HG02678 (cell line): ENCODE measurements around the gene BCL2L14.

Experiments
- ATAC-seq: cut with Tn5 transposase; IDR thresholded peaks from one replicate; pipeline ENCODE4 v1.9.1; 2021; ENCODE audit warnings: mild to moderate bottlenecking, moderate library complexity; ENCODE audit not compliant: unreplicated experiment

The BCL2L14 gene

DNA sequence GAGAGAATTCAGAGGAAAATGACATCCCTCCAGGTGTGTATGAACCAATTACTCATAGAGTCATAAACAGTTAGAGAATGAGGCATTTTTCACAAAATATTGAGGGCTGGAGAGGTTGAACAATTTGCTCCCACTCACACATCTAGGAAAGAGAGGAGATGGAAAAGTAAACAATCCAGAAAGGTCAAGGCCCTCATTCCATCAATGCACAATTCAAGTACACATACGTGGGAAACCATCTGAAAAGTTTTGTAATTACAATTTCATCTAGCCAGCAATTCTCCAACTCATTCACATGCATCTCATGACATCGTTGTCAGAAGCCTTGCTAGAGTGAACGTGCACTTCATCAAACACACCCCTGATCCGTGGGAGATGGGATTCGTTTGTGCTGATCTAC lies 15.7 kb upstream of the BCL2L14 start:
- ATAC-seq = no peak

DNA sequence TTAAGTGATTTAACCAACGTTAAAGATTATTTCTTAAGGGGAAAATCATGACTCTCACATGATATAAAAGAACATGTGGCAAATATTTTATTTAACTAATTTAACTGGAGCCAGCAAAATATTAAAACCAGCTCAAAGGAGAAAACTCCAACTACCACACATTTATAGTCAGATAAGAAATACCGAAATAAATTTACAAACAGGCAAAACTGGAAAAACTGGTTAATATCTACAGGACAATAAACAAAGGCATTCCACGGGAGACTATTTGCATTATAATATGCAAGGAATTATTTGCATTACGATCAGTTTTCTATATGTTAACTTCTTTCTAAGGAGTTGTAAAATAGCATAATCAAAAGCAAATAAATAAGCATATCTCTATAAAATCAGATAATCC lies 13.8 kb upstream of the BCL2L14 start:
- ATAC-seq = no peak

DNA sequence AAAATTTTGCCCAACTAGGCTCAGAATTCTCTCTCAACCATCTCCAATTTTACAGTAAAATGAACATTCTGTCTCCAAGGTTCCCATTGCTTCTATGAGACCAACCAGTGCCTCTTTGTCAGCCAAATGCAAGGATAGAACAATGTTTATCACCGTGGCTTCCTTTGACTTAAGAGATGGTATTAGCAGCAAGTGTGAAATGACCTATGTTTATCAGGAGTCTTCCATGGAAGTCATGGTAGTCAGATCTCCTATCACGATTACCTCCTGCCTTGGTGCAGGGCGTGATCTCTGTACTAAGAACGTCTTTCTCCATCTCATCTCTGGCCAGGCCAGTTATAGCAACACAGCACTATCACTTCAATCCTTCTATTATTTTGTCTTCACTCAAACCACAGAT lies 6.1 kb upstream of the BCL2L14 start:
- no peak for ATAC-seq

DNA sequence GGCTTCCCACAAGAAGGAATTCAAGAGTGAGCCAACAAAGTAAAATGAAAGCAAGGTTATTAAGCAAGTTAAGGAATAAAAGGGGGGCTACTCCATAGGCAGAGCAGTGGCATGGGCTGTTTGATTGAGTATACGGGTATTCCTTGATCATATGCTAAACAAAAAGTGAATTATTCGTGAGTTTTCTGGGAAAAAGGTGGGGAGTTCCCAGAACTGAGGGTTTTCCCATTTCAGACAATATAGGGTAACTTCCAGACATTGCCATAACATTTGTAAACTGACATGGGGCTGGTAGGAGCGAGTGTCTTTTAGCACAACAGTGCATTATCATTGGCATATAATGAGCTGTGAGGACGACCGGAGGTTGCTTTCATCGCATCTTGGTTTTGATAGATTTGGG lies 2.0 kb upstream of the BCL2L14 start:
- no peak for ATAC-seq

DNA sequence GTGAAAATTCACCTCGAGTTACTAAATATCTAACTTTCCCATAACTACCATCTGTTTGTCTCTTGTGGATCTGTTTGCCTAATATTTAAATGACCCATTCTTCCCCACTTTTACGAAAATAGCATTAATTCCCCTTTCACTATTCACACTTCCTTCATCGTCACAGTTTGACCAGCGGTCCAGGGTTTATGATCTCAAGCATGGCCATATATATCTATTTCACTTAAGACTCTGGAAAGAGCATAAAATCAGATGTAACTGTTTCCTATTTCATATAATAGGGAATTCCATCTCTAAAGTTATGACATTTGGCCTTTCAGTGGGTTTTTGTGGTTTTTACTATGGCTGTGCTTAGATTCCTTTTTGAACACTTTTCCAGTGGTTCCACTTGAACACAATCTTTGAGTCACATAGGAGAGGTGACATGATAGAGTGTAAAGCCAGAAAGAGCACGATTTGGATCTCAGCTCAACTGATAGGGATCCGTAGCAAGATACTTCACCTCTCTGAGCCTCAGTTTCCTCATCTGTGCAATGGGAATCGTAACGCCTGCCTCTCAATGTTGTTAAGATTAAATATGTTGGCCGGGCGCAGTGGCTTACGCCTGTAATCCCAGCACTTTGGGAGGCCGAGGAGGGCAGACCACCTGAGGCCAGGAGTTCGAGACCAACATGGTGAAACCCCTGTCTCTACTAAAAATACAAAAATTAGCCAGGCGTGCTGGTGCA lies 754 bp upstream of the BCL2L14 start:
- no peak for ATAC-seq

DNA sequence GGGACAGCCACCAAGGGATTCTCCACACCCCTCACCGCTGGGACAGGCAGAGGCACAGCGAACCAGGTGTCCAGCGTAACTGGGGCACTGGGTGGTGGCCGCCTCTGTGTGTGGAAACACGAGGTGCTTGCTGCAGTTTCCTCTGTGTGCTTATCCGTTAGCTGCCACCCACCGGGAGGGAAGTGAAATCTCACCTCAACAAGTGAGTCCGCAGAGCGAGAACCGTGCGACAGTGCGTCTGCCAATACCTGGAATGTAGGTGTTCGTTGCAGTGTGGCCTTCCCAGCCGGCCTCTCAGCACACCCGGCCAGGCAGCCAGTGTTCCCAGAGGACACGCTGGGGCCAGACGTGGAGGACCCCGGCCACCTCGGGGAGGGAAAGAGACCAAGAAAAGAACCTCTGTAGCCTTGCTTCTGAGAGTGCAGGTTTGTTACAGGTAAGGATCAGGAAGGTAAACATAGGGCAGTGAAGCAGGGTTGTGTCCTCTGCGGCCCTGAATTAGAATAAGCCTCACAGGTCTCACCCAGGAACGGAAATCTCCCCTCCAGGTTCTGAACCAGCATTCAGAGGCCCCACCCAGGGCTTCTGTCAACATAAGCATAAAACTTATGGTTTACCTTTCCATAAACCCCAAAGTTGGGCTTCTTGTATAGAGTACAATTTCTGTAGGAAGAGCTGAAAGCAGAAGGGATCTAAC lies 1.5 kb downstream of the BCL2L14 start:
- ATAC-seq = no peak

DNA sequence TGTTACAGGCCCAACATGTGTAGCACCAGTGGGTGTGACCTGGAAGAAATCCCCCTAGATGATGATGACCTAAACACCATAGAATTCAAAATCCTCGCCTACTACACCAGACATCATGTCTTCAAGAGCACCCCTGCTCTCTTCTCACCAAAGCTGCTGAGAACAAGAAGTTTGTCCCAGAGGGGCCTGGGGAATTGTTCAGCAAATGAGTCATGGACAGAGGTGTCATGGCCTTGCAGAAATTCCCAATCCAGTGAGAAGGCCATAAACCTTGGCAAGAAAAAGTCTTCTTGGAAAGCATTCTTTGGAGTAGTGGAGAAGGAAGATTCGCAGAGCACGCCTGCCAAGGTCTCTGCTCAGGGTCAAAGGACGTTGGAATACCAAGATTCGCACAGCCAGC lies 8.6 kb downstream of the BCL2L14 start:
- no peak for ATAC-seq

DNA sequence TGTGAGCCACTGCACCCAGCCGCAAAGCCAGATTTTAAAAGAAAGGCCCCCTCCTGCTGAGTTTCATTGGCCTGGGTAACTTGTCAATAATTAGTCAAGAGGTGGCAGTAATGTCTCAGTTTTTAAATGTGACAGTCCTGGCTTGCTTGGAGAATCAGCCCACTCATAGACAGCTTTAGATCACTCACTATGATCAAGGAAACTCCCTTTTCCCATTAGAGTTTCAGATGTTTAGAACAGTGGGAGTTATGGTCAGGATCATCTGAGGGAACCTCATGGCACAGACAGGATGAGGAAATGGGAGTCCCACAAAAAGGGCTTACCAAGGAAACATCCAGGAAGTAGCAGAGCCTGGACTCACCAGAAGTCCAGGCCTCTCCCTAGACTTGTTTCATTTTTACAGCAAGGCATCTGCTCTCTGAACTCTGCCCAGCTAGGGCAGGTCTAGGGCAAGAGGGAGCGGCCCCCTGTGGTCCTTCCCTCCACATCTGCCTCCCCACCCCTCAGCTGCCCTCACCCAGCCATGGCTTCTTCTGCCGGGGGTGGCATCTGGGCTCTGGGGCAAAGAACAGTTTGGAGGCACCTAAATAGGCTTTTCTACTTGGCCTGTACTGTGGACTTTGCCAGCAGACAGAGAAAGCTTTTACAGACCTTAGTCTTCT lies 11.2 kb downstream of the BCL2L14 start:
- ATAC-seq = no peak

DNA sequence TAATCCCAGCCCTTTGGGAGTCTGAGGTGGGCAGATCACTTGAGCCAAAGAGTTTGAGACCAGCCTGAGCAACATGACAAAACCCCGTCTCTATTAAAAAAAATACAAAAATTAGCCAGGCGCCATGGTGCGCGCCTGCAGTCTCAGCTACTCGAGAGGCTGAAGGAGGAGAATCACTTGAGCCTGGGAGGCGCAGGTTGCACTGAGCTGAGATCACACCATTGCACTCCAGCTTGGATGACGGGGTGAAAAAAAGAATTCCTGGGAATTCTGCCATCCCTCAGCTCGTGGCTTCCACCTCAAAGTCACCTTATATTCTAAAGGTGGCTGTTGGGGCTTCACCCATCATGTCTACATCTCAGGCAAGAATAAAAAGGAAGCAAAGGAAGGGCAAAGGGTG lies 12.9 kb downstream of the BCL2L14 start:
- ATAC-seq = no peak

DNA sequence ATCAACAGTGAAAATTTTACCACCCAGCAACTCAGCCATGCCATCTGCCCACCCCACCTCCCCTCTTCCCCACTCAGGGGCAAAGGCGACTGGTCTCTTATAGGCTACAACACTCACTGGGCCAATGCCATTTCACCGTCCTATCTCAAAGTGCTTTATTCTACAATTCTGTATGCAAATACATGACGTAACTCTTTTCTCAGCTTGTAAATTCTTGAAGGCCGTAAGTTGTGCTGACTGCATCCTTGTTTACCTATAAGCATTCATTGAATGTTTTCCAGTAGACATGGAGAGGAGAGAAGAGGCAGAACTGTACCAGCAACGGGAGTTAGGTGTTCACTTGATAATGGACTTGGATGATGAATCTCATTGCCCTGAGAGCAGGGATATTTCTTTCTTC lies 15.6 kb downstream of the BCL2L14 start:
- no peak for ATAC-seq

DNA sequence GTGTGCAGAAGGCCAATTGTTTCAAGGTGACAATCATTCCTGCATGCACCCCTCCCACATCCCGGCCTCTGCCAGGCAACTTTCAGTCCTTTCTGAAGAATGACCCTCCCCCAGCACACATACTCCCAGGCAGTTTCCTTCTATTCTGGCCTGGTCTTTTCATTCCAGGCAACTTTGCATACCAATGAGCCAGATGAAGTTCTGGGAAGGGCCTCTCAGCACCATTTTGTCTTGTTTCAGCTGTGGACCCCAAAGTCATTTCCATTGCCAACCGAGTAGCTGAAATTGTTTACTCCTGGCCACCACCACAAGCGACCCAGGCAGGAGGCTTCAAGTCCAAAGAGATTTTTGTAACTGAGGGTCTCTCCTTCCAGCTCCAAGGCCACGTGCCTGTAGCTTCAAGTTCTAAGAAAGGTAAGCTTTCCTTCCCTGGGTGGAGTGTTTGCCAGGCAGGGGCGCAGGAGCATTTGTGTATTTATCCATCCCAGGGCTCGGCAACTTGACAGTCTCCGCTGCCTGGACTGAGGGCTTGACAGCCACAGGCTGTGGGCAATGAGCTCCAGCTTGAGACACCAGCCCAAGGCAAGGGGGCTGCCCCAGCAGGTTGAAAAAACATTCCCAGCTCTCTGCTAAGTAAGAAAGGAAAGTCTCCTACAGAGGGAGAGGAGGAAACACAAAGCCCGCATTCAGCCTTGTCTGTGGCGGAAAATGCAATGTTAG lies 16.4 kb downstream of the BCL2L14 start:
- no peak for ATAC-seq

DNA sequence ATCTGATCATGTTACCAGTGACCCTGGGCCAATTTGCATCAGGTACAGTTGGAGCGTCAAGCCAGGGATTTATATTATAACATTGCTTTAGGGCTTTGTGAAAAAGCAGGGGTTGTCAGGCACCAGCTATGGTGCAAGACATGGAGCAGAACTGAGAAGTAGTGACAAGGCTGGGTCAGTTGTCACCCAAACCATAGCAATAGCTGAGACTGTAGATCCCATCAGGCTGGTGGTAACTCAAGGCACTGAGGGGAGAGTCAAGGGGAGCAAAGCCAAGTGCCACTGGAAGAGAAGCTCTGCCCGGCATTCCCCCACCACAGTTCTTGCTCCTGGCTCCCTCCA lies 16.9 kb downstream of the BCL2L14 start:
- ATAC-seq = no peak

DNA sequence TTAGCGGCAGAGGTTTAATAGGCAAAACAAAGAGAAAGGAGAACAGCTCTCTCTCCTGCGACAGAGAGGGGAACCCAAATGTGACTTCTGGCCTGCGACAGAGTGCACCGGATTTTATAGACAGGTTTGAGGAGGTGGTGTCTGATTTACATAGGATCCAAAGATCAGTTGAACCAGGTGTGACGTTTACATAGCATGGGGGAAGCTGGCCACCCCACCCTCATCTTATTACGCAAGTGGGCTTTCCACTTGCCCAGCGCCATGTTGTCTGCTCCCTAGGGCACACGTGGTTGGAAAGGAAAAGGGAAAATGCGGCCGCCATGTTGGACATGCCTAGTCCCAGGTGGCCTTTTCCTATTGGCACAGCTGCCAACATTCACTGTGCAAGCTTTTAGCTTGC lies 17.4 kb downstream of the BCL2L14 start:
- ATAC-seq = no peak

DNA sequence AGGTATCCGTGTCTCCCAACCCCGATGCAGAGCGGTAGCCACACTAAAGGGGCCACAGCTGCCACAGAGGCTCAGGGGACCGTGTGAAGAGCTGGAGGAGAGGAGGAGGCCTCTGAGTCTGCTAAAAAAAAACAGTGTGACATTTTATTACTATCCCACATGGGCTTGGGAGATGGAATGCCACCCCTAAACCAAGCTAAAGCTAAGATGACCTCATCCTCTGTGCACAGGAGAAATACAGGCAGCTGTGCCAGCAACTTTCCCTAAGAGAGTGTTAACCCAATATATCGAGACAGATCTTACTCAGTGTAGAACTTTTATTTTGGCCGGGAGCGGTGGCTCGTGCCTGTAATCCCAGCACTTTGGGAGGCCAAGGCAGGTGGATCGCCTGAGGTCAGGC lies 18.0 kb downstream of the BCL2L14 start:
- no peak for ATAC-seq

DNA sequence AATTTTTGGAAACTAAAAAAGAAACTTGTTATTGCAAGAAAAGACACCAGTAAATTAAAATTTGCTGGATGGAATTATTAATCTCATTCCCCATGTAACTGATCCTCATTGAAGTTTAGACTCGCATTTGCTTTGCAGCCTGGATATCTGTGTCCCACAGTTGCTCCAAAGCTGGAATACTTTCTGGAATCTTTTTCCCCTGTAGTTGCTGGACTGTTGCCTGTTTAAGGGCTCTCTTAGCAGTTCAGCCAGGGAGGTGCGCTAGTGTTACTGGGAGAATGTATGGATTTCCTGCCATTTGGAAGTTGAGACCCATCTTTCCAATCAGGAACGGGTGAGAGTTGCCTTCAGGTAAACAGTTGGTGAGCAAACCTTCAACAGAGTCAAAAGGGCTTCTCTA lies 20.3 kb downstream of the BCL2L14 start:
- ATAC-seq = no peak

DNA sequence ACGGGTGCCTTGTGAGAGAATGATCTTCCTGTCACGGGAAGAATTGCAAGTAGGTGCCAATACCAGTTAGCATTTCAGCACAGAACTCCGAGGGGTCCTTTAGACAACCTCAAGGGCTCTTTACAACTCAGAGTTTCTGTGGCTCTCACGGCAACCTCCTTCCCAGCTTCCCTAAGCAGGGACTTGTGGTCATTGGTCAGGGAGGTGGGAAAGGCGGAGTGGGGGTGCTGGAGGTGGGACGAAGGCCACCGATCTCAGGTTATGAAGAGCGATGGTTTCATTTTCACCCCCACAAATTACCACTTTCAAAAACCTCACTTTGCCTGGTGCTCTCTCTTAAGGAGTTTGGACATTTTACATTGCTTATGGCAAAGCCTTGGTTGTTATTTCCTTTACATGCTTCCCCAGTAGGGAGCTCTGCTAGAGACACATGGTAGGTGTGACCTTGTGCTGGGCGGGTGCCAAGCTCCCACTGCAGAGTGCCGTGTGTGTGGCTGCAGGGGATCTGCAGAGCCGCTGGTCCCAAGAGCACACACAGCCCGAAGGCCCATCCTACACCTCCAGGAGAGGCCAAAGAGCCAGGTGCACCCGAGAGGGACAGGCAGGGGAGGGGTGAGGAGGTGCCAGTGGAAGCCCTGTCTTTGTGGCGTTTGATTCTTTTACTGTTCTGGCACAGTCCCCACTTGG lies 21.4 kb downstream of the BCL2L14 start:
- ATAC-seq = no peak

DNA sequence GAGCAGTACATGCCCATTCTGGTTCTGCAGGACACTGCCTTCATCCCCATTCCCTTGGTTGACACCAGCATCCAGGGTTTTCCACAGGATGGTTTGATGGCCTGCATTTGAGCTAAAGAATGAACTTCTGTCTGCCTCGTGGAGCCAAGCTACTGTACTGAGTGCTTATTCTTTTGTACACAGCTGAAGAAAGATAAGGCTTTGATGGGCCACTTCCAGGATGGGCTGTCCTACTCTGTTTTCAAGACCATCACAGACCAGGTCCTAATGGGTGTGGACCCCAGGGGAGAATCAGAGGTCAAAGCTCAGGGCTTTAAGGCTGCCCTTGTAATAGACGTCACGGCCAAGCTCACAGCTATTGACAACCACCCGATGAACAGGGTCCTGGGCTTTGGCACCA lies 23.7 kb downstream of the BCL2L14 start:
- ATAC-seq = no peak

DNA sequence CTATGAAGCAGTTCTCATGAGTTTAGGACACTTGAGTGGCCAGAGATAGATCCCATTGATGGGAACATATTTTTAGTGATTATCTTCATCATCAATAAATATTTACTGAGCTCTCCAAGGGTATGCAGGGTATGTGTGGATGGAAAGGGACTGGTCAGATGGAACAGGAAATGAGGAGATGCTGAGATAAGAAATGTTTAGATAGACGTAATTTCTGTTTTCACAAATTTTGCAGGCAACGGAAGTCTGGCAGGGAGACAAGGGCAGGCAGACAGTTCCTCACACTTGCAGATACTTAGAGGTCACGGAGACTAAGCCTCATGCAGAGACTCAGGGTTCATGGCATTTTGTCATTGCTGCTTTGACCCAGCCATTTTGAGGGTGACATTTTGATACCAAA lies 24.3 kb downstream of the BCL2L14 start:
- no peak for ATAC-seq

DNA sequence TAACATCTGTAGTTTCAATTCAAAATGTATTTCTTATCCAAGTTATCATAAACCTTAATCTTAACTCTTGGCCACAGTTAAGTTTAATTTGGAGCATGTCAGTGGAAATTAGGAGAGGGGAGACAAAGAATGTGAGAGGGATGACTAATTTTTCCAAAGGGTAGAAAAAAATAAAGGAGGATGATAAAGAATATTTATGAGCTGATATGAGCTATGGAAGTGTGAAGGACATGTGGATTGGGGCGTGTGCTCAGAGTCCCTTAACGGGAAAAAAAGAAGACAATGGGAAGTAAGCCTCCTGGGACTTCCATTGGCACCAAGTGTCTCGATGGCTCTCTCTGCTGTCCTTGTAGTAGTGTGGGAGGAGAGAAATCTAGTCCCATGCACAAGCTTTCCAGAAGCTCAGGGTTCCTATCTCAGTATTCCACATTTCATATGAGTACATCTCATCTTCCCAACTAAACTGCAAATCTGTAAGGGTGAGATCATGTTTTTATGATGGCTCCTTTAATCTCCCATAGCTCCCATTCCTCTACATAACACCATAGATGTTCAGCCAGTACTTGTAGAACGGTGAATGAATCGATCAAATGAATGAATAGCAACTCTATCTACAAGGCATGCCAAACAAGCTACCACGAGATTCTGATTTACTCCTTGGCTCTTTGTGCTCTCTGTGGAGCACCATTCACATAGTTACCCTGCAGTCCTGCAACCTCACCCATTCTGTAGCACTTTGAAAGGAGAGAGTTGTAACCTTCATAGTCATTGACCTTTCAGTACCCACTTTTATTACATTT lies 27.4 kb downstream of the BCL2L14 start:
- no peak for ATAC-seq

DNA sequence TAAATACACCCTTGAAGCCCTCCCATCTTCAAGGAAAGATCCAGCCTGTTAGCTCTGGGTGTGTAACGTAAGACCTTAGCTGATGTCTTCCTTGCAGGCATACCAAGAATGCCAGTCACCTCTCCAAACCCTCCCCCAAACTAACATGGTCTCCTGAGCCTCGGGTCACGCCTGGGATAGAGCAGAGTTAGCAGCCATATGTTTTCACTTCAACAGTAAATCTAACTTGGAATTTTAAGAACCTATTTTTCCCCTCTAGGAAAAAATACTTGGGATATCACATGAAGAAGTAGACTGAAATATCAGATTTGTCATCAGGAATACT lies 27.9 kb downstream of the BCL2L14 start:
- ATAC-seq = no peak

DNA sequence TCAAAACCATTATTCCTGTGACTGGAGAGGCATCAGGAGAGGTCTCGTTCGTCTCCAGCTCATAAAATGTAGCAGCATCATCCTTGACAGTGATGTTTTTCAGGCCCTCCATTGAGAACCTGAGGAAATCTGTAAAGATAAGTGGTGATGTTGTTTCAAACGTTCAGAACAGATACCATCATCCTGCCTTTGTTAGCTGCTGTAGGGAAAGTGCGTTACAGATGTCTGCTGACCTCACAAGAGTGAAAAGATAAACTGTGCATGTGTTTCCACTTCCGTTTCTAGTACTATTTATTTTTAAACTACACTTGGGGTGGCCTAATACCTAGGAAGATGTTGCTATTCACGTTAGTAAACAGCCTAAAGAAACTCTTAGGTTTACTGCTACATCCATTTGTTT lies 28.4 kb downstream of the BCL2L14 start:
- ATAC-seq = no peak
